Measurements from ENCODE around the gene R3HDM2. TPM values are rescaled to one million over a fixed set of nuclear protein-coding genes. Genes with fewer than 3 reads are reported as not detected.
"Not testable (repeated sequence)": the region's sequence is repeated elsewhere in the genome, so short reads cannot be mapped to it uniquely, and the experiment has no call there.

R3HDM2 gene
- polyA plus RNA-seq, 6 donors from 2014 or later = 2.9 to 20.4 (median 10.2) TPM

DNA sequence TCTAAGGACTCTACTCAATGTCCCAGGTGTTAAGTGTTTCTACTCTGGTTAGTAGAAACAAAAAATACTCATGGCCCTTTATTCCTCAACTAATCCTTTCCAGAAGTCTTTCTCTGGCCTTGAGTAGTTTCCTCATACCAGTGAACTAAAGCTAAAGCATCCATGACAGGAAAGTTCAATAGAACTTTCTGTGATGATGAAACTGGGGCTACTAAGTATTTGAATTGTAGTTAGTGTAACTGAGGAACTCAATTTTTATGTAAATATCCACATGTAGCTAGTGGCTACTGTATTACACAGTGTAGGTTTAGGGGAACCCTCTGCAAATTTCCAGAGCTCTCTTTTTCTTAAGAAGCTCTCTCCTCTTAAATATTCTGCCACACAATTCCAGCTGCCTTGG, 63.7 kb downstream of the R3HDM2 start:
- peak overlapping the region in 1 of 6 donors; percentile 48 for H3K27ac Mint-ChIP-seq
- no peak for DNase-seq
- peaks cover 18 to 19% of the 10 kb centered on the region in 2 donors for H3K36me3 Mint-ChIP-seq
- peaks cover 0 to 12% (median 5%) of the 10 kb centered on the region in 3 donors for H3K4me1 Mint-ChIP-seq
- no peak for ATAC-seq (ENCODE audit: low read depth in 2 of 2)
- peaks cover 4 to 15% (median 8%) of the 10 kb centered on the region in 7 donors for H3K9me3 Mint-ChIP-seq
- no peaks in the 10 kb centered on the region for H3K27me3 Mint-ChIP-seq
- no peak overlapping the region for H3K4me3 Mint-ChIP-seq

- ATAC-seq (ENCODE audit: low read depth in 2 of 2) (no peak), DNase-seq (no peak)
- H3K4me3 Mint-ChIP-seq = no peak overlapping the region
- no peaks in the 10 kb centered on the region for H3K27me3 Mint-ChIP-seq
- peaks cover 0 to 13% (median 5%) of the 10 kb centered on the region in 3 donors for H3K4me1 Mint-ChIP-seq
- H3K9me3 Mint-ChIP-seq = peaks cover 4 to 15% (median 8%) of the 10 kb centered on the region in 7 donors
- H3K27ac Mint-ChIP-seq = peak overlapping the region in 1 of 6 donors; percentile 15
- peaks cover 18 to 19% of the 10 kb centered on the region in 2 donors for H3K36me3 Mint-ChIP-seq
Observed at GRCh38 chr12:57366315-57366714, 64.5 kb downstream of the R3HDM2 start.

DNA sequence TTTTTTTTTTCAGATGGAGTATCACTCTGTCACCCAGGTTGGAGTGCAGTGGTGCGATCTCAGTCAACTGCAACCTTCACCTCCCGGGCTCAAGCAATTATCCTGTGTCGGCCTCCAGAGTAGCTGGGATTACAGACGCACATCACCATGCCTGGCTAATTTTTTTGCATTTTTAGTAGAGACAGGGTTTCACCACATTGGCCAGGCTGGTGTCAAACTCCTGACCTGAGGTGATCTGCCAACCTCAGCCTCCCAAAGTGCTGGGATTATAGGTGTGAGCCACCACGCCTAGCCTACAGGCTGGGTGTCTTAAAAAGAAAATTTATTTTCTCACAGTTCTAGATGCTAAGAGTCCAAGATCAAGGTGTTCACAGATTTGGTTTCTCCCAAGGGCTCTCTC, 66.7 kb downstream of the R3HDM2 start:
- H3K27me3 Mint-ChIP-seq; DNase-seq; H3K27ac Mint-ChIP-seq; ATAC-seq (ENCODE audit: low read depth in 2 of 2); H3K4me3 Mint-ChIP-seq: not testable (repeated sequence)
- Mint-ChIP-seq H3K4me1 (peaks cover 0 to 18% (median 7%) of the 10 kb centered on the region in 3 donors), H3K36me3 (peaks cover 16 to 26% of the 10 kb centered on the region in 2 donors), H3K9me3 (peaks cover 4 to 15% (median 8%) of the 10 kb centered on the region in 7 donors)

DNA sequence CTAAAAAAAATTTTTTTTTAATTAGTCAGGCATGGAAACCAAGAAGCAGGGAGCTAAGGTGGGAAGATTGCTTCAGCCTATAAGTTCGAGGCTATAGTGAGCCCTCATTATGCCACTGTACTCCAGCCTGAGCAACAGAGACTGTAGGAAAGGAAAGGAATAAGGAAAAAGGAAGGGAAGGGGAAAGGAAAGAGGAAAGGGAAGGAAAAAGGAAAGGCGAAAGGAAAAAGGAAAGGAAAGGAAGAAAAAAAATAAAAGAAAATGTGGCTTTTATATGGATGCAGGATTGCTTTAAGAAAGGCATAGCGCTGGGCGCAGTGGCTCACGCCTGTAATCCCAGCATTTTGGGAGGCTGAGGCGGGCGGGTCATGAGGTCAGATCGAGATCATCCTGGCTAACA, 70.4 kb downstream of the R3HDM2 start:
- no peaks in the 10 kb centered on the region for H3K27me3 Mint-ChIP-seq
- DNase-seq (no peak), ATAC-seq (ENCODE audit: low read depth in 2 of 2) (no peak)
- peaks cover 0 to 9% (median 4%) of the 10 kb centered on the region in 3 donors for H3K4me1 Mint-ChIP-seq
- peaks cover 8 to 9% of the 10 kb centered on the region in 2 donors for H3K36me3 Mint-ChIP-seq
- H3K27ac Mint-ChIP-seq = no peak overlapping the region
- H3K4me3 Mint-ChIP-seq = no peak overlapping the region
- no peaks in the 10 kb centered on the region for H3K9me3 Mint-ChIP-seq

DNA sequence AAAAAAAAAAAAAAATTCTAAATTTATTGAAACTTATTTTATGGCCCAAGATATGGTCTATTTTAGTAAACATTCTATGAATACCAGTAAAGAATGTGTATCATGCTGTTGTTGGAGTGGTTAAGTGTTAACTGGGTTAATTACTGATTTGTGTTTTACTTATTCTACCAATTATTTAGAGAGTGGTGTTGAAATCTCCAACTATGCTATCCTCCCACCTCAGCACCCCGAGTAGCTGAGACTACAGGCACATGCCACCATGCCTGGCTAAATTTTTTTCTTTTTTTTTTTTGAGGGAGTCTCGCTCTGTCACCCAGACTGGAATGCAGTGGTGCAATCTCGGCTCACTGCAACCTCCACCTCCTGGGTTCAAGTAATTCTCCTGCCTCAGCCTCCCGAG, 72.2 kb downstream of the R3HDM2 start:
- H3K27ac Mint-ChIP-seq = peak overlapping the region in 1 of 6 donors; percentile 76
- H3K4me3 Mint-ChIP-seq = no peak overlapping the region
- H3K36me3 Mint-ChIP-seq = peaks cover 8 to 9% of the 10 kb centered on the region in 2 donors

GRCh38 chr12:57355734-57356133, 75.1 kb downstream of the R3HDM2 start:
- H3K4me3 Mint-ChIP-seq = no peak overlapping the region
- no peak for ATAC-seq (ENCODE audit: low read depth in 2 of 2)
- DNase-seq = no peak
- H3K4me1 Mint-ChIP-seq = peaks cover 0 to 4% (median 0%) of the 10 kb centered on the region in 3 donors
- peaks cover 7 to 9% of the 10 kb centered on the region in 2 donors for H3K36me3 Mint-ChIP-seq
- no peaks in the 10 kb centered on the region for H3K27me3 Mint-ChIP-seq
- H3K9me3 Mint-ChIP-seq = no peaks in the 10 kb centered on the region
- peak overlapping the region in 1 of 6 donors; percentile 13 for H3K27ac Mint-ChIP-seq

More for the DNA sequence above, 72.2 kb downstream of the R3HDM2 start:
- Mint-ChIP-seq H3K4me1 (peaks cover 0 to 9% (median 4%) of the 10 kb centered on the region in 3 donors), H3K9me3 (no peaks in the 10 kb centered on the region), H3K27me3 (no peaks in the 10 kb centered on the region)
- no peak for ATAC-seq (ENCODE audit: low read depth in 2 of 2)
- no peak for DNase-seq

- H3K9me3 Mint-ChIP-seq = peaks cover 0 to 8% (median 3%) of the 10 kb centered on the region in 7 donors
- ATAC-seq (ENCODE audit: low read depth in 2 of 2) (no peak), DNase-seq (no peak)
- H3K4me3 Mint-ChIP-seq = no peak overlapping the region
- H3K27ac Mint-ChIP-seq = peak overlapping the region in 1 of 6 donors; percentile 50
- no peaks in the 10 kb centered on the region for H3K27me3 Mint-ChIP-seq
- H3K36me3 Mint-ChIP-seq = peaks cover 0 to 12% of the 10 kb centered on the region in 2 donors
- H3K4me1 Mint-ChIP-seq = peaks cover 0 to 4% (median 0%) of the 10 kb centered on the region in 3 donors
Observed at GRCh38 chr12:57352166-57352565, 78.7 kb downstream of the R3HDM2 start.

GRCh38 chr12:57347284-57347683, 83.6 kb downstream of the R3HDM2 start:
- H3K4me3 Mint-ChIP-seq = no peak overlapping the region
- DNase-seq (no peak), ATAC-seq (ENCODE audit: low read depth in 2 of 2) (no peak)
- peaks cover 4 to 7% (median 7%) of the 10 kb centered on the region in 3 donors for H3K4me1 Mint-ChIP-seq
- peaks cover 8 to 24% of the 10 kb centered on the region in 2 donors for H3K36me3 Mint-ChIP-seq
- peak overlapping the region in 1 of 6 donors; percentile 54 for H3K27ac Mint-ChIP-seq
- H3K9me3 Mint-ChIP-seq = peaks cover 0 to 11% (median 9%) of the 10 kb centered on the region in 7 donors
- H3K27me3 Mint-ChIP-seq = no peaks in the 10 kb centered on the region

DNA sequence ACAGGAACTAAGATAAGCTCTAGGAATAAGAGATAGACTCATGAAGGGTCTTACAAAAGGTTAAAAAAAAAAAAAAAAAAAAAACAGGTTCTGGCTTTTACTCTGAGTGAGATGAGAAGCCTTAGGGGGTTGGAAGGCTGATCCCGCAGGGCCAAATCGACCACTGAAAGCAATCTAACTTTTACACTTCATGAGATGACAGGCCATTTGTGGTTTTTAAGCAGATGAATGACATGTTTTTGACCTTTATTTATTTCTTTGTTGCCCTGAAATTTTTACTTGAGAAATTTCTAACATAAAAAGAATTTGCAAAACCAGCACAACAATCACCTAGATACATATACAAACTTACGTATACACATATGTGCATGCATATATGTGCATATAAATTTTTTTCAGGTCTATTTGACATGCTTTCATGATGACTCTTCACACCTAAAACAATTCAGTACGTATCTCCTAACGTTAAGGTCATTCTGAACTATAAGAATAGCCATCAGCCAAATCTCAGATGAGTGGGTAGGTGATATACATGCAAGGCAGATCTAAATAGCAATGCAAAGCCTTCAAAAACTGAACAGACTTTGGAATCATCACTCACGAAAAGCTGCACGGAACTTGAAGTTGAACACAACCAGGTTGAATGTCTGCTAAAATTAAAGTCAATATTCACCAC, 87.0 kb downstream of the R3HDM2 start:
- H3K27ac Mint-ChIP-seq = no peak overlapping the region
- H3K36me3 Mint-ChIP-seq = peaks cover 8 to 24% of the 10 kb centered on the region in 2 donors
- peaks cover 0 to 11% (median 9%) of the 10 kb centered on the region in 7 donors for H3K9me3 Mint-ChIP-seq
- no peak overlapping the region for H3K4me3 Mint-ChIP-seq
- no peaks in the 10 kb centered on the region for H3K27me3 Mint-ChIP-seq
- peaks cover 4 to 22% (median 17%) of the 10 kb centered on the region in 3 donors for H3K4me1 Mint-ChIP-seq
- DNase-seq (no peak), ATAC-seq (ENCODE audit: low read depth in 2 of 2) (no peak)

DNA sequence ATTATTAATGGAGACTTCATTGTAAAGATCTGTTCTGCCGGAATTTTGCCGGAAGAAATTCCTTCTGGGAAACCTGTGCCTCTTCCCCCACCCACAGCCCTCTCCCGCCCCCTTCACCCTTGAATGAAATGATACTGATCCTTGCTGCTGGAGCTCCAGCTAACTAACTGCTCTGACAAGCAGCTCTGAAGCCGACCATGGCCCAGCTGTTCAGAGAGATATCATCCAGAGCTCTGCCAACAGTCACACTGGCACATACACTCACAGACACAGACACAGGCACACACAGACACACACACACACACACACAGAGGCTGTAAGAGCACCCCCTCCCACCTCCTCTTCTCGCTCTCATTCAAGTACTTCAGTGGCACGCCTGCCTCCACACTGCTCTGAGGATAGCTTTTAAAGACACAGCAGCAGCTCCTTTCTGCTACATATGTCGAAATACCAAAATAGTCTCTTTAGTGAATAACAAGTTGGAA, 88.6 kb downstream of the R3HDM2 start:
- DNase-seq (no peak), ATAC-seq (ENCODE audit: low read depth in 2 of 2) (no peak)
- Mint-ChIP-seq H3K4me3 (no peak overlapping the region), H3K27me3 (no peaks in the 10 kb centered on the region), H3K27ac (peak overlapping the region in 4 of 6 donors; percentile 39 to 89 (median 40)), H3K9me3 (peaks cover 0 to 7% (median 1%) of the 10 kb centered on the region in 7 donors), H3K36me3 (peaks cover 8 to 22% of the 10 kb centered on the region in 2 donors), H3K4me1 (peaks cover 4 to 26% (median 16%) of the 10 kb centered on the region in 3 donors)

- peaks cover 4 to 29% (median 16%) of the 10 kb centered on the region in 3 donors for H3K4me1 Mint-ChIP-seq
- peaks cover 8 to 19% of the 10 kb centered on the region in 2 donors for H3K36me3 Mint-ChIP-seq
- no peak for DNase-seq
- no peak overlapping the region for H3K4me3 Mint-ChIP-seq
- ATAC-seq (ENCODE audit: low read depth in 2 of 2) = no peak
- H3K27ac Mint-ChIP-seq = peak overlapping the region in 1 of 6 donors; percentile 37
- peaks cover 0 to 3% (median 0%) of the 10 kb centered on the region in 7 donors for H3K9me3 Mint-ChIP-seq
- H3K27me3 Mint-ChIP-seq = no peaks in the 10 kb centered on the region
Observed at GRCh38 chr12:57341275-57341990, 89.4 kb downstream of the R3HDM2 start.

DNA sequence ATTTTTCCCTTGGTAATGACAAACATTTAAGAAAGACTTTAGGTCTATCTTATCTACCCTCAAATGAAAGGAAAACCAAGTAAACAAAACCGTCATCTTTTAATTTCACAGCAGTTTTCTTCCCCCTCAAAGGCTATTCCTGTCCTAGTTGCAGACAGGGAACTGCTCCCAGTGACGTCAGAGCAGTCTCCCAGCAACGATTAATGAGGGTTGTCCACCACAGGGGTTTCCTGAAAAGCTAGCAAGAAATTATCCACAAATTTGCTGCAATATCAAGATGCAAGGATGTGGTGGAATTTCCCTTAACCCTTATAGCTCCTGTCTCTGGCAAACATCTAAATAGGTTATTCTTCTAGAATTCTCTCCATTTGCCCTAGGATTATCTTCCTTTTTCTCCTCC, 90.7 kb downstream of the R3HDM2 start:
- Mint-ChIP-seq H3K27me3 (no peaks in the 10 kb centered on the region), H3K4me1 (peaks cover 4 to 29% (median 13%) of the 10 kb centered on the region in 3 donors), H3K36me3 (peaks cover 8 to 17% of the 10 kb centered on the region in 2 donors), H3K27ac (peak overlapping the region in 2 of 6 donors; percentile 12 to 26), H3K9me3 (peaks cover 0 to 5% (median 0%) of the 10 kb centered on the region in 7 donors), H3K4me3 (no peak overlapping the region)
- ATAC-seq (ENCODE audit: low read depth in 2 of 2) (no peak), DNase-seq (no peak)

- H3K4me3 Mint-ChIP-seq; H3K27me3 Mint-ChIP-seq; H3K9me3 Mint-ChIP-seq; DNase-seq; ATAC-seq (ENCODE audit: low read depth in 2 of 2); H3K27ac Mint-ChIP-seq; H3K36me3 Mint-ChIP-seq: not testable (repeated sequence)
- peaks cover 5 to 27% (median 15%) of the 10 kb centered on the region in 3 donors for H3K4me1 Mint-ChIP-seq
Observed at GRCh38 chr12:57336299-57336698, 94.5 kb downstream of the R3HDM2 start.
